Endothelial cell of umbilical vein (primary cell): ENCODE data around the gene STPG4.

Experiments used
- CTCF ChIP-seq, 2 donors: IDR thresholded peaks; 1 replicate in 1 of 2; 2 replicates in 1 of 2; pipeline ENCODE4 v1.5.1; 2011; ENCODE audit warnings: low read length in 2 of 2, mild to moderate bottlenecking in 2 of 2, moderate library complexity in 2 of 2, control low read depth in 1 of 2, inconsistent platforms in 1 of 2, low read depth in 1 of 2; ENCODE audit not compliant: insufficient read depth in 1 of 2; ENCODE audit errors: extremely low read depth in 1 of 2
- POLR2AphosphoS5 ChIP-seq: IDR thresholded peaks from 2 replicates; pipeline ENCODE4 v1.6.1; 2012; ENCODE audit warnings: low read depth, mild to moderate bottlenecking, control low read depth, low read length, moderate library complexity; ENCODE audit not compliant: insufficient read depth

- no peak for TF ChIP-seq CTCF (IDR thresholded peaks at IDR 0.05; ENCODE audit: extremely low read depth in 1 of 2, insufficient read depth in 1 of 2, low read depth in 1 of 2, low read length in 2 of 2)
- no peak for TF ChIP-seq POLR2AphosphoS5
Measured at GRCh38 chr2:47196499-47196898, 41.4 kb upstream of the STPG4 start.
